ENCODE data around the gene EPHB6. TPM values are rescaled to one million over a fixed set of nuclear protein-coding genes. Genes with fewer than 3 reads are reported as not detected.

Gene EPHB6
- total and polyA plus RNA-seq, 2 donors = 10.8 to 23.4 TPM

DNA sequence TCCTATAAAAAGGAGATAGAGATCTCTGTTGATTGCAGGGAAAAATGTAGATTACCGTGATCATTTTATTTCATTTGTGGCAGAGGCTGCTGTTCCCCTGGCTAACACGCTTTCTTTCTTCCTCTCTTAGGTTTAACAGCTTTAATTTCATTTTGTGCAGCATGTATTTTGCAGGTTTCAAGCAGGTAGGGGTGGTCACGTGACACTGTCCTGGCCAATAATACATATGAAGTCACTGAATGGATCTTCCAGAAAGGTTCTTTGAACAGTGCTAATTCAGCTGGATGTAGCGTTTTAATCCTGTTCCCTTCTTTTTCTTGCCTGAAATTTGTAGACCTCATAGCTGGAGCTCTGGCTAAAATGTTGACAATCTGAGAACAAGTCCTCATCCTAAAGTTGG is 3.6 kb upstream of the EPHB6 start:
- WGBS = 78% methylated on average over 4 of the region's 4 CpGs
- no peak overlapping the region for H3K4me3 ChIP-seq (ENCODE audit: low read depth, low read length)
- no peak for DNase-seq (ENCODE audit: extremely low spot score)
- no peaks in the 10 kb centered on the region for H3K4me1 ChIP-seq (ENCODE audit: insufficient read depth)
- H3K36me3 ChIP-seq (ENCODE audit: insufficient read depth) = no peaks in the 10 kb centered on the region
- no peak overlapping the region for H3K27ac ChIP-seq (ENCODE audit: low read depth)

- DNase-seq (ENCODE audit: extremely low spot score) = no peak
These were observed 3.0 kb upstream of the EPHB6 start for GRCh38 chr7:142851919-142852318.

GRCh38 chr7:142853739-142854371 is 1.0 kb upstream of the EPHB6 start:
- under 1% methylated on average over 23 of the region's 23 CpGs for WGBS
- Histone ChIP-seq H3K36me3 (ENCODE audit: insufficient read depth) (no peaks in the 10 kb centered on the region), H3K4me3 (ENCODE audit: low read depth, low read length) (peak overlapping the region; percentile 87), H3K4me1 (ENCODE audit: insufficient read depth) (no peaks in the 10 kb centered on the region), H3K27ac (ENCODE audit: low read depth) (peak overlapping the region; percentile 80)
- peak; percentile 51 for DNase-seq (ENCODE audit: extremely low spot score)

More at GRCh38 chr7:142851919-142852318, 3.0 kb upstream of the EPHB6 start:
- no peaks in the 10 kb centered on the region for H3K36me3 ChIP-seq (ENCODE audit: insufficient read depth)
- no peaks in the 10 kb centered on the region for H3K4me1 ChIP-seq (ENCODE audit: insufficient read depth)
- H3K4me3 ChIP-seq (ENCODE audit: low read depth, low read length) = no peak overlapping the region
- no peak overlapping the region for H3K27ac ChIP-seq (ENCODE audit: low read depth)

DNA sequence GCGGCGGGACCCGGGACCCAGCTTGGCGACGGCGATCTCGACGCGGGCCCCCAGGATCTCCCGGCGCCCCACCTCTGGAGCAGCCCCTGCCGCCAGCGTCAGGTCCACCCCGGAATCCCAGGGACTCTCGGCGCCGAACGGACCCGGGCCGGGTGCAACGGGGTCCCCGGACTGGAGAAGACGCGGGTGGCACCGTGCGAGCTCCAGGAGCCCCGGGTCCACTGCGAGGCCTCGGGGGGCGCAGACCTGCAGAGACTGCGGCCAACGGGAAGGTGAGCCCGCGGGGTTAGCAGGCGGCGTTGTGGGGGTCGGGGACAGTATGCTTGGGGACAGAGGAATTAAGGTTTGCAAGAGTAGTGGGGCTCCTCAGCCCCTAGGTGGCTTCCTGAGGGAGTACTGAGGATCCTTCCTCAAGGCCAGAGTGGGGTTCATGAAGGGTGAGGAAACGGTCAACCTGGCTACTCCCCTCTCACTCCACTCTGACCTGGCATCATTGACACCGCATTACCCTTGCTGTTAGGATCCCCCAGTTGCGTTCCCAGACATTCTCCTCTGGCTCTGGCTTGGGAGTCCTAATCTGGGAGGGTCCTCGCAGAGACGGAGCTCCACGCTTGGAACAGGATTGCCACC is 353 bp downstream of the EPHB6 start:
- Histone ChIP-seq H3K27ac (ENCODE audit: low read depth) (no peak overlapping the region), H3K4me3 (ENCODE audit: low read depth, low read length) (peak overlapping the region; percentile 87), H3K36me3 (ENCODE audit: insufficient read depth) (no peaks in the 10 kb centered on the region), H3K4me1 (ENCODE audit: insufficient read depth) (no peaks in the 10 kb centered on the region)
- DNase-seq (ENCODE audit: extremely low spot score) = no peak
- WGBS = 3% methylated on average over 43 of the region's 43 CpGs

- Histone ChIP-seq H3K4me3 (ENCODE audit: low read depth, low read length) (peak overlapping the region; percentile 87), H3K4me1 (ENCODE audit: insufficient read depth) (no peaks in the 10 kb centered on the region), H3K36me3 (ENCODE audit: insufficient read depth) (no peaks in the 10 kb centered on the region), H3K27ac (ENCODE audit: low read depth) (no peak overlapping the region)
- WGBS = 43% methylated on average over 12 of the region's 12 CpGs
- DNase-seq (ENCODE audit: extremely low spot score) = no peak
These were observed 1.1 kb downstream of the EPHB6 start for GRCh38 chr7:142855756-142856564.

DNA sequence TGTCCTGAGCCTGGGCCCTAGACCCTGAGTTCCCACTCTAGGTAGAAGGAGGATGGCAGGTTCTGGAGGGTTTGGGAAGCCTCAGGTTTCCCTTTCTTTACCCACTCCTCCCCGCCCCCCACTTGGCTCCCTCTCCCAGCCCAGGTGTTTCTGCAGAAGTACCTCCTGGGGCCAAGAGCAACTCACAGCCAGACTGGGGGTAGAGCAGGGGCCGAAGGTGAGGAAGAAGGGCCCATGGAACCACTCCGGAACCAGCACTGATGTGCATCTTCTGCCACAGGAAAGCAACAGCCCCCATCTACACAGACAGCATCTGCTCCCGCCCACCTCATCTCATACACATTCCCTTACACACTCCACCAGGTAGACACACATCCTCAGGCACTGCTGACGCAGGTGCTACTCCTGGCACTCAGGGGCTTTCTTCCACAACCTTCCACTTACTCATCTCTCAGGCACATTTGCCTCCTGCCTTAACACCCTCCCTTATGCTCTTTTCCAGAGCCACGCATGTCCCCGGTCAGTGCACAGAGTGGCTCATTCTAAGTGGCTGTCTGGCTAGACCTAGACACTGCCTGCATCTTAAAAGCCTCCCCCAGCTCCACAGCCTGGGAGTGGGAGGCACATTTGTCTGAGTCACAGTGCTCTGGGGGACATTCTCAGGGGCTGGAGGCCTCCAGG is 1.8 kb downstream of the EPHB6 start:
- H3K27ac ChIP-seq (ENCODE audit: low read depth) = no peak overlapping the region
- H3K4me1 ChIP-seq (ENCODE audit: insufficient read depth) = no peaks in the 10 kb centered on the region
- WGBS = 82% methylated on average over 7 of the region's 7 CpGs
- H3K36me3 ChIP-seq (ENCODE audit: insufficient read depth) = no peaks in the 10 kb centered on the region
- DNase-seq (ENCODE audit: extremely low spot score) = no peak
- H3K4me3 ChIP-seq (ENCODE audit: low read depth, low read length) = no peak overlapping the region

DNA sequence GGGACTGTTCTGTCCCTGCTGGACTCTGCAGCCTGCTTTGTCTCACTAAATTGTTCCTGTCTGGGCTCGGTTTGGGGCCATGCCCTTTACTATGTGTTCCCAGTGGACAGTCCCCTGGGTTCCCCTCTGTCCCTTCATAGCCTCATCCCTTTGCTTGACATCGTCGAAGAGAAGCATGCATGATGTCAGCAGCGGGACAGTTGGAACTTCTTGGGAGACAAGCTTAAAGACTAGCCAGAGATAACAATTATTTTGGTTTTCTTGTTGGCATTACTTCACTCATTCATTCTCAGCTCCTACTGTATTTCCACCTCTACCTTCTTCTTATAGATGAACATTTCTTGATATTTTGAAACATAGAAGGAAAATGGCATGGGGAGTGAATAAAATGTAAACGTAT is 2.7 kb downstream of the EPHB6 start:
- WGBS = 74% methylated on average over 5 of the region's 5 CpGs
- Histone ChIP-seq H3K4me1 (ENCODE audit: insufficient read depth) (no peaks in the 10 kb centered on the region), H3K27ac (ENCODE audit: low read depth) (no peak overlapping the region), H3K36me3 (ENCODE audit: insufficient read depth) (no peaks in the 10 kb centered on the region), H3K4me3 (ENCODE audit: low read depth, low read length) (no peak overlapping the region)
- no peak for DNase-seq (ENCODE audit: extremely low spot score)

DNA sequence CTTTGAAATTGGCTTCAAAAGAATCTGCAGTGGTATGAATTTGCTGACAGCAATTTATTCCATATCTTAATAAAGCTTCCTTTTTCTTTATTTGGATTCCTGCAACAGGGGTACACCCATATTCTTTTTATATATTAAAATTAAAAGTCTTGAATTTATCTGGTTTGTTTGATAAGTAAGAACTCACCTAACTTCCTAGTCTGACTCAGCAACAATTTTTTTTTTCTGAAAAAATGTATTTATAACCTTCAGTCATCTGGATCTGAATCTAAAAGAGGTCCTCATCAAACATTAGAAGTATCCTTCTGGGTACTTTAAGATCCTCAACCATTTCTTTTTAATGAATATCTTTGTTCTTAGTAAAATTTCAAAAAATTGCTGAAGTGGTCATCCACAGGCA is 4.5 kb downstream of the EPHB6 start:
- H3K4me1 ChIP-seq (ENCODE audit: insufficient read depth) = no peaks in the 10 kb centered on the region
- no peaks in the 10 kb centered on the region for H3K36me3 ChIP-seq (ENCODE audit: insufficient read depth)
- DNase-seq (ENCODE audit: extremely low spot score) = no peak
- no peak overlapping the region for H3K27ac ChIP-seq (ENCODE audit: low read depth)
- H3K4me3 ChIP-seq (ENCODE audit: low read depth, low read length) = no peak overlapping the region

DNA sequence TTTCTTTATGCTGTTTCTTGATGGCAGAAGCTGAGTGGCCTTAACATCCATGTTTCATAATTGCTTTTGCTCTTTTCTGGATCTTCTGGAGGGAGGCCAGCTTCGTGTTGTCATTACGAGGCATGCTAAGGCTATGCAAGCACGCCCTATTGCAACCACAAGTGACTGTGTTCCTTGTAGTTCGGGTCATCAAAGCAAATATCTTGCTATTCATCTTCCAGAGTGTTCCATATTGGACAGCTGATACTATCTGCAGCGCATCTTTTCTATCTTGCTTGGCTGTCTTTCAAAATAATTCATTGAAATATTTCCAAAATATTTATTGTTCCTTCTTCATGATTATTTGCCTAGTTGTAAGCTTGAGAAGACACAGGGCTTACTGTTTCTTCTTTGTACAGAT is 5.0 kb downstream of the EPHB6 start:
- Histone ChIP-seq H3K4me3 (ENCODE audit: low read depth, low read length) (no peak overlapping the region), H3K27ac (ENCODE audit: low read depth) (no peak overlapping the region), H3K4me1 (ENCODE audit: insufficient read depth) (no peaks in the 10 kb centered on the region), H3K36me3 (ENCODE audit: insufficient read depth) (no peaks in the 10 kb centered on the region)
- WGBS = 17% methylated on average over 5 of the region's 5 CpGs
- peak; percentile 17 for DNase-seq (ENCODE audit: extremely low spot score)

GRCh38 chr7:142860968-142861367 is 6.1 kb downstream of the EPHB6 start:
- 87% methylated on average over 3 of the region's 3 CpGs for WGBS
- Histone ChIP-seq H3K4me1 (ENCODE audit: insufficient read depth) (no peaks in the 10 kb centered on the region), H3K36me3 (ENCODE audit: insufficient read depth) (no peaks in the 10 kb centered on the region), H3K27ac (ENCODE audit: low read depth) (no peak overlapping the region), H3K4me3 (ENCODE audit: low read depth, low read length) (no peak overlapping the region)
- DNase-seq (ENCODE audit: extremely low spot score) = no peak

DNA sequence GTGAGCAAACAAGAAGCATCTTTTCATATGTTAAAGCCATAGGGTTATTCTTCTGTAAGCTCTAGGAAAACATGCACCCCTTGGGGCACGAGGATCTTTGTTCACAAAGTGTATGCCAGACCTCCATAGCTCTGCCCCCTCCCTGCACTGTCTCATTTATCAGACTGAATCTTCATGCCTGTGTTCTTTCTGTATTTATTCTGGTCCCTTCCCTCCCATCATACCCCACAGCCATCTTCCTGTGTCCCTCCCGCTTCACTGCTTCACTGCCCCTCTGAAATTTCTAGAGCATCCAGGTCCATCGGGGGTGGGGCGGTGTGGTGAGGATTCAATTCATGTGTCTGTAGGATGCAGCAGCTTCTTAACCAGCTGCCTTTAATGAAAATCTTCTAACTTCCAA is 7.5 kb downstream of the EPHB6 start:
- no peak overlapping the region for H3K27ac ChIP-seq (ENCODE audit: low read depth)
- H3K4me1 ChIP-seq (ENCODE audit: insufficient read depth) = no peaks in the 10 kb centered on the region
- DNase-seq (ENCODE audit: extremely low spot score) = no peak
- 94% methylated on average over 4 of the region's 4 CpGs for WGBS
- no peak overlapping the region for H3K4me3 ChIP-seq (ENCODE audit: low read depth, low read length)
- no peaks in the 10 kb centered on the region for H3K36me3 ChIP-seq (ENCODE audit: insufficient read depth)

DNA sequence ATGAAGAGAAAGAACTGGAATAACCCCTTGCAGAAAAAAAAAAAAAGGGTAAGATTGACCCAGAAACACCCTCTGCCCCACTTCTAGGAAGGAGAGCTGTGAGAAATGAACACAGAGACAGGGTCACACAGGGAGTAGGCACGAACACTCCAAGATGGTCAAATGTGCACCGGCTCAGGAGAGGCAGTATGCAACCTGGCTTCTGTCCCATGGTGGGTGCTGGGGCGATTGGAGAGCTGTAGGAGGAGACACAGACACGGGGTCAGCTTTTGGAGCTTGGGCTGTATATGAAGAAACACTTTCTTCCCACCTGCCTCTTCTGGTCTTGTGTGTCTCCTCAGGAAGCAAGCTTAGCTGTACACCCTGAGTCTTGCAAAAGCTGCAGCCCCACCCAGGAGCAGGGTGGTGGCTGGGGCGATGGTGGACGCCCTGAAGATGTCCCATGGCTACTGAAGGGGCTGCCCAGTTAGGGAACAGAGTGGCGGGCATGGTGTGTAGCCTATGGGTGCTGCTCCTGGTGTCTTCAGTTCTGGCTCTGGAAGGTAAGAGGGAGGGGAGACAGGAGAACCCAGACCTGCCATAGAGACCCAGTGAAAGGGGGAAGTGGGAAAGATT is 8.0 kb downstream of the EPHB6 start:
- no peak overlapping the region for H3K4me3 ChIP-seq (ENCODE audit: low read depth, low read length)
- H3K36me3 ChIP-seq (ENCODE audit: insufficient read depth) = no peaks in the 10 kb centered on the region
- DNase-seq (ENCODE audit: extremely low spot score) = no peak
- H3K27ac ChIP-seq (ENCODE audit: low read depth) = no peak overlapping the region
- no peaks in the 10 kb centered on the region for H3K4me1 ChIP-seq (ENCODE audit: insufficient read depth)
- WGBS = 90% methylated on average over 7 of the region's 7 CpGs

DNA sequence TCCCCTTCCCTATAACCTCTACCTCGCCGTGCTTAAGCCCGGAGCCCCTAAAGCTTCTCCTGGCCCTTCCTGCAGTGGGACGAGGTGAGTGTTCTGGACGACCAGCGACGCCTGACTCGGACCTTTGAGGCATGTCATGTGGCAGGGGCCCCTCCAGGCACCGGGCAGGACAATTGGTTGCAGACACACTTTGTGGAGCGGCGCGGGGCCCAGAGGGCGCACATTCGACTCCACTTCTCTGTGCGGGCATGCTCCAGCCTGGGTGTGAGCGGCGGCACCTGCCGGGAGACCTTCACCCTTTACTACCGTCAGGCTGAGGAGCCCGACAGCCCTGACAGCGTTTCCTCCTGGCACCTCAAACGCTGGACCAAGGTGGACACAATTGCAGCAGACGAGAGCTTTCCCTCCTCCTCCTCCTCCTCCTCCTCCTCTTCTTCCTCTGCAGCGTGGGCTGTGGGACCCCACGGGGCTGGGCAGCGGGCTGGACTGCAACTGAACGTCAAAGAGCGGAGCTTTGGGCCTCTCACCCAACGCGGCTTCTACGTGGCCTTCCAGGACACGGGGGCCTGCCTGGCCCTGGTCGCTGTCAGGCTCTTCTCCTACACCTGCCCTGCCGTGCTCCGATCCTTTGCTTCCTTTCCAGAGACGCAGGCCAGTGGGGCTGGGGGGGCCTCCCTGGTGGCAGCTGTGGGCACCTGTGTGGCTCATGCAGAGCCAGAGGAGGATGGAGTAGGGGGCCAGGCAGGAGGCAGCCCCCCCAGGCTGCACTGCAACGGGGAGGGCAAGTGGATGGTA is 9.2 kb downstream of the EPHB6 start:
- H3K27ac ChIP-seq (ENCODE audit: low read depth) = no peak overlapping the region
- H3K4me3 ChIP-seq (ENCODE audit: low read depth, low read length) = no peak overlapping the region
- DNase-seq (ENCODE audit: extremely low spot score) = no peak
- peaks cover 2% of the 10 kb centered on the region for H3K36me3 ChIP-seq (ENCODE audit: insufficient read depth)
- no peaks in the 10 kb centered on the region for H3K4me1 ChIP-seq (ENCODE audit: insufficient read depth)
- 93% methylated on average over 37 of the region's 37 CpGs for WGBS
